ENCODE results near the gene SEMA3C.

SEMA3C gene

DNA sequence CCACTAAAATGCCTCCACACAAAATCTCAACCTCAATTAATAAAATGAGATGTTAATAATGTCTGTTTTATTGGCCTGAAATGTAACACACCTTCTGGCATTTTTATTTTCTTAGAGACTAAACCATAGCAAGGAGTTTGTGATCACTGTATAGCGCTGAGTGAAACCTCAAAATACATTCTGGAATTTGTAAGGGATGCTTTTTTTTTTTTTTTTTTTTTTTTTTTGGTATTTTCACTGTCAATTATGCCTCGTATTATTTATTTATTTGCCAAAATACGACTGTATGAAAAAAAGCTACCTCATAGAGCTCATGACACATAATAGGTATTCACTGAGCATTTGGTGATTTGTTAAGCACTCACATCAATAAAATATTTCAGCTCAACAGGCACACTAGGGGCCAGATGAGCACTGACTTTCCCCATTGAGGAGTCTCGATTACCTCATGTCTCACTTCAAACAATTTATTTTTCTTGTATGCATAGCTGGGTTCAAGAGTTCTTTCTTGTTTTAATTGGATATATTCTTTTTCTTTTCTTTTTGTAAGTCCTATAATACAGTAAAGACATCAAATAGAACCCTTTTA, 36.5 kb downstream of the SEMA3C start:
- Histone ChIP-seq H2BK15ac (ENCODE audit: low read length) (no peak overlapping the region), H3K79me1 (ENCODE audit: low read depth, low read length) (no peaks in the 10 kb centered on the region), H2BK12ac (ENCODE audit: low read length) (no peak overlapping the region), H4K8ac (ENCODE audit: low read depth, low read length) (no peak overlapping the region), H3K18ac (ENCODE audit: low read length) (no peak overlapping the region), H2AFZ (ENCODE audit: low read length) (no peak overlapping the region), H3K4ac (ENCODE audit: low read length) (no peak overlapping the region), H3K9me3 (replicated peaks in 1 of 2; ENCODE audit: control insufficient read depth in 2 of 2, insufficient read depth in 1 of 2, low read depth in 1 of 2, low read length in 2 of 2) (no peaks in the 10 kb centered on the region), H2BK120ac (ENCODE audit: low read depth, low read length) (no peak overlapping the region), H3K14ac (ENCODE audit: low read length) (no peak overlapping the region), H3K36me3 (replicated peaks in 1 of 2; ENCODE audit: control insufficient read depth in 2 of 2, insufficient read depth in 2 of 2, low read length in 2 of 2) (no peaks in the 10 kb centered on the region), H3K4me3 (ENCODE audit: low read length in 2 of 2) (no peak overlapping the region), H4K91ac (ENCODE audit: low read depth, low read length, poor library complexity) (no peak overlapping the region), H3K9ac (ENCODE audit: low read depth, low read length, poor library complexity) (no peak overlapping the region), H3K23ac (ENCODE audit: low read depth, low read length, poor library complexity) (no peak overlapping the region), H3K4me1 (ENCODE audit: control insufficient read depth in 2 of 2, insufficient read depth in 1 of 2, low read depth in 1 of 2, low read length in 2 of 2) (peaks cover 2 to 20% of the 10 kb centered on the region in 2 donors), H3K27ac (replicated peaks; ENCODE audit: low read length) (no peak overlapping the region), H2AK5ac (ENCODE audit: low read depth, low read length) (no peak overlapping the region), H3K27me3 (ENCODE audit: control insufficient read depth in 3 of 3, insufficient read depth in 3 of 3, low read depth in 1 of 3, low read length in 3 of 3) (no peaks in the 10 kb centered on the region), H2BK5ac (ENCODE audit: low read length) (no peak overlapping the region), H3K4me2 (ENCODE audit: insufficient read depth, low read length, poor library complexity, severe bottlenecking) (no peak overlapping the region)
- DNase-seq (ENCODE audit: low spot score) = no peak
- no CpG with 5 or more reads among the region's 4 CpGs for WGBS, 2 donors (ENCODE audit: extremely low coverage in 2 of 2, insufficient read length in 2 of 2, insufficient replicate concordance in 1 of 2)

DNA sequence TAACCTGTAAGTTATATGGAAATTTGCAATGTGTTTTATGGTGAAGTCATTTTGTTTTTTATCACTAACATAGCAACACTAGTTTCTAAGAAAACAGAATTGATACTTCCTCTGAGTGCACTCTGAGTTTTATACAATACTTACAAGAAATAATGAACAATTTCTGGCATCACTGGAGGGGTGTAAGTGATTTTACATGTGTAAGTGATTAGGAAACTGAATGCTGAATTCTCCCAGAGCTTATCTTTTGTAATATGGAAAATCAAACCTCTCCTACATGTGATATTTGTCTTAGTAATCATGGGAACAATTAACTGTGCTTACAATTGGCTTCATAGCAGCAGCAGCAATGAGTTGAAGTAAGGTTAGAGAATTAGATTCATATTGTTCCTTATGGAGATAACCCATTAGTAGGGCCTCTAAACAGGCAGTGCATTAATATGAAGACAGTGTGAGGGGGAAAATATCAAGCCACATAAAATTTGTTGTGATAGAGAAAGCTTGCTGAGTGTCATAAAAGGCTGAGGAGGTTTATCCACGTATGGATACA, 37.4 kb downstream of the SEMA3C start:
- H3K23ac ChIP-seq (ENCODE audit: low read depth, low read length, poor library complexity) = no peak overlapping the region
- no peak overlapping the region for H3K4me3 ChIP-seq (ENCODE audit: low read length in 2 of 2)
- no peak overlapping the region for H3K14ac ChIP-seq (ENCODE audit: low read length)
- DNase-seq (ENCODE audit: low spot score) = no peak
- no peak overlapping the region for H4K8ac ChIP-seq (ENCODE audit: low read depth, low read length)
- H4K91ac ChIP-seq (ENCODE audit: low read depth, low read length, poor library complexity) = no peak overlapping the region
- no peaks in the 10 kb centered on the region for H3K27me3 ChIP-seq (ENCODE audit: control insufficient read depth in 3 of 3, insufficient read depth in 3 of 3, low read depth in 1 of 3, low read length in 3 of 3)
- no peaks in the 10 kb centered on the region for H3K36me3 ChIP-seq (replicated peaks in 1 of 2; ENCODE audit: control insufficient read depth in 2 of 2, insufficient read depth in 2 of 2, low read length in 2 of 2)
- H3K9me3 ChIP-seq (replicated peaks in 1 of 2; ENCODE audit: control insufficient read depth in 2 of 2, insufficient read depth in 1 of 2, low read depth in 1 of 2, low read length in 2 of 2) = no peaks in the 10 kb centered on the region
- H3K4me2 ChIP-seq (ENCODE audit: insufficient read depth, low read length, poor library complexity, severe bottlenecking) = no peak overlapping the region
- WGBS, 2 donors (ENCODE audit: extremely low coverage in 2 of 2, insufficient read length in 2 of 2, insufficient replicate concordance in 1 of 2) = no CpG with 5 or more reads among the region's 1 CpG
- peaks cover 2 to 20% of the 10 kb centered on the region in 2 donors for H3K4me1 ChIP-seq (ENCODE audit: control insufficient read depth in 2 of 2, insufficient read depth in 1 of 2, low read depth in 1 of 2, low read length in 2 of 2)
- H3K27ac ChIP-seq (replicated peaks; ENCODE audit: low read length) = no peak overlapping the region
- no peak overlapping the region for H3K9ac ChIP-seq (ENCODE audit: low read depth, low read length, poor library complexity)
- H2AK5ac ChIP-seq (ENCODE audit: low read depth, low read length) = no peak overlapping the region
- no peak overlapping the region for H3K4ac ChIP-seq (ENCODE audit: low read length)
- no peaks in the 10 kb centered on the region for H3K79me1 ChIP-seq (ENCODE audit: low read depth, low read length)
- no peak overlapping the region for H2BK120ac ChIP-seq (ENCODE audit: low read depth, low read length)
- H2BK5ac ChIP-seq (ENCODE audit: low read length) = no peak overlapping the region
- H2AFZ ChIP-seq (ENCODE audit: low read length) = no peak overlapping the region
- no peak overlapping the region for H2BK15ac ChIP-seq (ENCODE audit: low read length)
- H3K18ac ChIP-seq (ENCODE audit: low read length) = no peak overlapping the region
- H2BK12ac ChIP-seq (ENCODE audit: low read length) = no peak overlapping the region

DNA sequence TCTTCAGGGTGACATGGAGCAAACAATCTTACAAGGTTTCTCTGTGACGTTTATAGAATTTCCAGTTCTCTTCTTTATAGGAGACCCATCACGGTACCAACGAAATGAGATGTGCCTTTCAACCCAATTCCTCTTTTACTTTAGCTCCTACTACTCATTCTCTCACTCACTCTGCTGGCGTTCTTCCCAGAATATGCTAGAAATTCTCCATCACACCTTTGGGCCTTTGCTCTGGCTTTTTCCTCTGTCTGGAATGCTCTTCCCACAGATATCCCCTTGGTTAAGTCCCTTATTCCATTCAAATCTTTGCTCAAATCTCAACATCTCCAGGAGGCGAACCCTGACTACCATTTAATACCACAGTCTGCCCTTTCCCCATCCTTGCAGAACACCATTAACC, 39.0 kb downstream of the SEMA3C start:
- Histone ChIP-seq H2AFZ (ENCODE audit: low read length) (no peak overlapping the region), H2AK5ac (ENCODE audit: low read depth, low read length) (no peak overlapping the region), H3K14ac (ENCODE audit: low read length) (no peak overlapping the region), H3K9ac (ENCODE audit: low read depth, low read length, poor library complexity) (no peak overlapping the region), H4K91ac (ENCODE audit: low read depth, low read length, poor library complexity) (no peak overlapping the region), H3K23ac (ENCODE audit: low read depth, low read length, poor library complexity) (no peak overlapping the region), H3K4me3 (ENCODE audit: low read length in 2 of 2) (no peak overlapping the region), H3K4ac (ENCODE audit: low read length) (no peak overlapping the region), H3K27ac (replicated peaks; ENCODE audit: low read length) (no peak overlapping the region), H3K27me3 (ENCODE audit: control insufficient read depth in 3 of 3, insufficient read depth in 3 of 3, low read depth in 1 of 3, low read length in 3 of 3) (no peaks in the 10 kb centered on the region), H3K4me1 (ENCODE audit: control insufficient read depth in 2 of 2, insufficient read depth in 1 of 2, low read depth in 1 of 2, low read length in 2 of 2) (peaks cover 2 to 20% of the 10 kb centered on the region in 2 donors), H2BK120ac (ENCODE audit: low read depth, low read length) (no peak overlapping the region), H3K18ac (ENCODE audit: low read length) (no peak overlapping the region), H2BK5ac (ENCODE audit: low read length) (no peak overlapping the region), H3K36me3 (replicated peaks in 1 of 2; ENCODE audit: control insufficient read depth in 2 of 2, insufficient read depth in 2 of 2, low read length in 2 of 2) (no peaks in the 10 kb centered on the region), H3K4me2 (ENCODE audit: insufficient read depth, low read length, poor library complexity, severe bottlenecking) (no peak overlapping the region), H3K79me1 (ENCODE audit: low read depth, low read length) (no peaks in the 10 kb centered on the region), H3K9me3 (replicated peaks in 1 of 2; ENCODE audit: control insufficient read depth in 2 of 2, insufficient read depth in 1 of 2, low read depth in 1 of 2, low read length in 2 of 2) (no peaks in the 10 kb centered on the region), H4K8ac (ENCODE audit: low read depth, low read length) (no peak overlapping the region), H2BK15ac (ENCODE audit: low read length) (no peak overlapping the region), H2BK12ac (ENCODE audit: low read length) (no peak overlapping the region)
- no peak for DNase-seq (ENCODE audit: low spot score)
- WGBS, 2 donors (ENCODE audit: extremely low coverage in 2 of 2, insufficient read length in 2 of 2, insufficient replicate concordance in 1 of 2) = no CpG with 5 or more reads among the region's 5 CpGs

DNA sequence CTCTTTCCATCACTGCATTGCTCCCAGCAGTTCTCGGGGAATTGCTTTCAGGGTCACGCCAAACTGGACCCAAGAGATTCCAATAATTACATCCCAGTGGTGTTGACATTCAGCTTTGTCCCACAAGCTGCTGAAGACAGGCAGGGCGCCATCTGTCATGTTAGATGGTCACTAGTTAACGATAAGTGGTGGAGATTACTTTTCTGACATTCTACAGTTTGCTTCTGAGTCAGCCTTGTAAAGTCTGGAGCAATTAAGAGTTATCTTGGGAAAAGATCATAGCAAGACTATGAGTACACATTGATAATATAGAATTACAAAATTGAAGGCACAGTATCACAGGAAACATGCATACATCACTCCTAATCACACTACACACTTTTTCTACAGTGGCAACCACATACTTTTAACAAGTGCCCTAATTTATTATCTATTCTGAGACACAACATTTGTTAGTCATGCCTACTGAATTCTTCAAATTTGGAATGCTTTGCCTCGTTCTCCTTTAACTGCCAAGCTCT, 41.9 kb downstream of the SEMA3C start:
- Histone ChIP-seq H3K27ac (replicated peaks; ENCODE audit: low read length) (no peak overlapping the region), H3K4me3 (ENCODE audit: low read length in 2 of 2) (no peak overlapping the region)
- no peak for DNase-seq (ENCODE audit: low spot score)

More for the DNA sequence above, 41.9 kb downstream of the SEMA3C start:
- no peak overlapping the region for H3K4me2 ChIP-seq (ENCODE audit: insufficient read depth, low read length, poor library complexity, severe bottlenecking)
- no peak overlapping the region for H3K9ac ChIP-seq (ENCODE audit: low read depth, low read length, poor library complexity)
- no peak overlapping the region for H3K14ac ChIP-seq (ENCODE audit: low read length)
- no peak overlapping the region for H2BK120ac ChIP-seq (ENCODE audit: low read depth, low read length)
- H3K9me3 ChIP-seq (replicated peaks in 1 of 2; ENCODE audit: control insufficient read depth in 2 of 2, insufficient read depth in 1 of 2, low read depth in 1 of 2, low read length in 2 of 2) = no peaks in the 10 kb centered on the region
- H4K91ac ChIP-seq (ENCODE audit: low read depth, low read length, poor library complexity) = no peak overlapping the region
- H3K4me1 ChIP-seq (ENCODE audit: control insufficient read depth in 2 of 2, insufficient read depth in 1 of 2, low read depth in 1 of 2, low read length in 2 of 2) = peaks cover 2% of the 10 kb centered on the region in 2 donors
- no peaks in the 10 kb centered on the region for H3K36me3 ChIP-seq (replicated peaks in 1 of 2; ENCODE audit: control insufficient read depth in 2 of 2, insufficient read depth in 2 of 2, low read length in 2 of 2)
- no peak overlapping the region for H2AFZ ChIP-seq (ENCODE audit: low read length)
- no peaks in the 10 kb centered on the region for H3K79me1 ChIP-seq (ENCODE audit: low read depth, low read length)
- H2BK12ac ChIP-seq (ENCODE audit: low read length) = no peak overlapping the region
- H2AK5ac ChIP-seq (ENCODE audit: low read depth, low read length) = no peak overlapping the region
- no peak overlapping the region for H3K23ac ChIP-seq (ENCODE audit: low read depth, low read length, poor library complexity)
- no peaks in the 10 kb centered on the region for H3K27me3 ChIP-seq (ENCODE audit: control insufficient read depth in 3 of 3, insufficient read depth in 3 of 3, low read depth in 1 of 3, low read length in 3 of 3)
- H3K18ac ChIP-seq (ENCODE audit: low read length) = no peak overlapping the region
- H2BK5ac ChIP-seq (ENCODE audit: low read length) = no peak overlapping the region
- H2BK15ac ChIP-seq (ENCODE audit: low read length) = no peak overlapping the region
- no peak overlapping the region for H4K8ac ChIP-seq (ENCODE audit: low read depth, low read length)
- WGBS, 2 donors (ENCODE audit: extremely low coverage in 2 of 2, insufficient read length in 2 of 2, insufficient replicate concordance in 1 of 2) = no CpG with 5 or more reads among the region's 5 CpGs
- no peak overlapping the region for H3K4ac ChIP-seq (ENCODE audit: low read length)
